MCF 10A (cell line): ENCODE results near the gene ACER3. TPM values are rescaled to one million over a fixed set of nuclear protein-coding genes. Genes with fewer than 3 reads are reported as not detected.
A peak's percentile ranks its signal among the peaks of the same experiment; 100 is the strongest.

Experiments used
- BruUV-seq: library from RNA; stranded (reverse); fragments of 400-500 nt; replicated peaks from 2 replicates; lab custom pipeline; 2021; lab: Mats Ljungman, UMichigan
- CTCF ChIA-PET: fragments of 300-600 bp; sonication (Branson Sonifier 250); formaldehyde crosslinking; extraction: SDS; loops from one replicate; lab custom pipeline; 2021; ENCODE audit warnings: antibody characterized with exemption, inconsistent platforms; lab: Yijun Ruan, JAX
- POLR2A ChIA-PET: fragments of 300-600, 350-650 bp; sonication (Branson Sonifier 250); formaldehyde crosslinking; extraction: SDS; loops from one replicate; lab custom pipeline; 2020; ENCODE audit warnings: antibody characterized with exemption, inconsistent platforms; lab: Yijun Ruan, JAX
- DNase-seq: peaks from one replicate; pipeline ENCODE4 v3.0.0-alpha.2; 2018; ENCODE audit not compliant: unreplicated experiment
- H3K27ac Mint-ChIP-seq: one replicate; pipeline ENCODE4 v1.8.0; 2022; ENCODE audit warnings: mild to moderate bottlenecking, low read depth, mixed read lengths; ENCODE audit not compliant: unreplicated experiment
- H3K27me3 Mint-ChIP-seq: one replicate; pipeline ENCODE4 v1.8.0; 2022; ENCODE audit warnings: mixed read lengths; ENCODE audit not compliant: insufficient read depth, unreplicated experiment
- H3K36me3 Mint-ChIP-seq: one replicate; pipeline ENCODE4 v1.8.0; 2022; ENCODE audit warnings: mild to moderate bottlenecking, moderate library complexity, mixed read lengths; ENCODE audit not compliant: insufficient read depth, unreplicated experiment
- H3K4me1 Mint-ChIP-seq: one replicate; pipeline ENCODE4 v1.8.0; 2022; ENCODE audit warnings: mixed read lengths; ENCODE audit not compliant: insufficient read depth, unreplicated experiment
- H3K4me3 Mint-ChIP-seq: one replicate; pipeline ENCODE4 v1.8.0; 2022; ENCODE audit warnings: mild to moderate bottlenecking, moderate library complexity, mixed read lengths; ENCODE audit not compliant: unreplicated experiment
- H3K9me3 Mint-ChIP-seq: one replicate; pipeline ENCODE4 v1.8.0; 2022; ENCODE audit warnings: mixed read lengths; ENCODE audit not compliant: unreplicated experiment
- intact Hi-C: fragments of 100-400 bp; cut with micrococcal nuclease; formaldehyde crosslinking; loops from 2 replicates; pipeline ENCODE4 v1.14.1; 2022
- total RNA-seq: library from RNA; stranded (reverse); gene quantifications from 2 replicates; pipeline ENCODE4 v1.2.3, GENCODE V29; 2022
- TF ChIP-seq, protein P1 (sequence below): fragments of 200-600 bp; IDR thresholded peaks from one replicate; pipeline ENCODE4 v1.8.0; 2022; ENCODE audit warnings: antibody characterized with exemption, mild to moderate bottlenecking; ENCODE audit not compliant: unreplicated experiment

The ACER3 gene
- total RNA-seq, 1 experiment from 2014 or later = 12.7 TPM

DNA sequence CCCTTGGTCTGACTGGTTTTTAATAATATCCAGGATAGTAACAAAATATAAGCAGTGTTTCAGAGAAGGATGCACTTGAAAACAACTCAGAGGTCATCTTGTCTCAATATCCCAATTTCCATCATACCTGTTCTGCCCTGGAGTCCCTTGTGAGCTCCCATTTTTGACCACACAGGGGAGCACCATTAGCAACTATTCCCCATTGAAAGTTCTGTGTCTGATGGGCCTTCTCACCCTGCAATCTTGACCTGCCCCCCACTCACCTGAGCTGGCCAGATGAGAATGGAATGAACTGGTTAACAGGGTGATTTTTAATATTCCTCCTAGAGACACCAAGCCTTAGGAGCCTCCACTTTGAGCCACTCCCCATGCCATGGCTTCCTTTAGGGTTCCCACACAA, 202.2 kb downstream of the ACER3 start:
- no peak overlapping the region for H3K27ac Mint-ChIP-seq
- ChIA-PET POLR2A (no interaction called here), CTCF (interaction anchor here (0.6 to 4.9 kb wide), 4 partner anchors 15 to 1340 kb away, joined by 3 to 37 read pairs (median 9); no protein-coding TSS in a partner anchor)
- intact Hi-C loops = no loop called here
- no peaks in the 10 kb centered on the region for H3K9me3 Mint-ChIP-seq
- peak; percentile 13 for DNase-seq
- TF ChIP-seq, protein P1, sequence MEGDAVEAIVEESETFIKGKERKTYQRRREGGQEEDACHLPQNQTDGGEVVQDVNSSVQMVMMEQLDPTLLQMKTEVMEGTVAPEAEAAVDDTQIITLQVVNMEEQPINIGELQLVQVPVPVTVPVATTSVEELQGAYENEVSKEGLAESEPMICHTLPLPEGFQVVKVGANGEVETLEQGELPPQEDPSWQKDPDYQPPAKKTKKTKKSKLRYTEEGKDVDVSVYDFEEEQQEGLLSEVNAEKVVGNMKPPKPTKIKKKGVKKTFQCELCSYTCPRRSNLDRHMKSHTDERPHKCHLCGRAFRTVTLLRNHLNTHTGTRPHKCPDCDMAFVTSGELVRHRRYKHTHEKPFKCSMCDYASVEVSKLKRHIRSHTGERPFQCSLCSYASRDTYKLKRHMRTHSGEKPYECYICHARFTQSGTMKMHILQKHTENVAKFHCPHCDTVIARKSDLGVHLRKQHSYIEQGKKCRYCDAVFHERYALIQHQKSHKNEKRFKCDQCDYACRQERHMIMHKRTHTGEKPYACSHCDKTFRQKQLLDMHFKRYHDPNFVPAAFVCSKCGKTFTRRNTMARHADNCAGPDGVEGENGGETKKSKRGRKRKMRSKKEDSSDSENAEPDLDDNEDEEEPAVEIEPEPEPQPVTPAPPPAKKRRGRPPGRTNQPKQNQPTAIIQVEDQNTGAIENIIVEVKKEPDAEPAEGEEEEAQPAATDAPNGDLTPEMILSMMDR = no peak
- no peaks in the 10 kb centered on the region for H3K36me3 Mint-ChIP-seq
- H3K4me3 Mint-ChIP-seq = no peak overlapping the region
- peaks cover 13% of the 10 kb centered on the region for H3K27me3 Mint-ChIP-seq
- BruUV-seq = no TSS peak
- no peaks in the 10 kb centered on the region for H3K4me1 Mint-ChIP-seq

DNA sequence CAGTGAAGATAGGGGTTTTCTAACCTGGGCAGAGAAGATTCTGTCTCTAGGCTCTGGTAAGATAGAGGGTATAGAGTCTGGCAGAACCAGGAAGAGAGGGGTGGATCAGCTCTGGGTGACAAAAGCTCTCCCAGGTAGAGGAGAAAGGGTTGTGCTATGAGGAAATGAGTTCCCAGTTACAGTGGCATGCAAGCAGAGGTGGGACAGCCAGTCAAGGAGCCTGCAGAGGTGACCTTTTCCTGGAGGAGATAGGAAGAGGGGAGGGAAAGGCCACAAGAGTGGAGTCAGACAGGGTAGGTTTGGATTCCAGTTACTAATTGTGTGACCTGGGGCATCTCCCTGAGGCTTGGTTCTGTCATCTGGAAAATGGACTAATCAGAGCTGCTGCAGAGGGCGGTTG, 202.7 kb downstream of the ACER3 start:
- no peak overlapping the region for H3K27ac Mint-ChIP-seq
- ChIA-PET CTCF (interaction anchor here (0.6 to 4.9 kb wide), 3 partner anchors 15 to 27 kb away, joined by 3 to 37 read pairs (median 15); no protein-coding TSS in a partner anchor), POLR2A (no interaction called here)
- H3K4me1 Mint-ChIP-seq = no peaks in the 10 kb centered on the region
- H3K36me3 Mint-ChIP-seq = no peaks in the 10 kb centered on the region
- TF ChIP-seq, protein P1 = no peak
- no peaks in the 10 kb centered on the region for H3K9me3 Mint-ChIP-seq
- intact Hi-C loops = no loop called here
- no peak for DNase-seq
- no TSS peak for BruUV-seq
- no peak overlapping the region for H3K4me3 Mint-ChIP-seq
- peaks cover 13% of the 10 kb centered on the region for H3K27me3 Mint-ChIP-seq

DNA sequence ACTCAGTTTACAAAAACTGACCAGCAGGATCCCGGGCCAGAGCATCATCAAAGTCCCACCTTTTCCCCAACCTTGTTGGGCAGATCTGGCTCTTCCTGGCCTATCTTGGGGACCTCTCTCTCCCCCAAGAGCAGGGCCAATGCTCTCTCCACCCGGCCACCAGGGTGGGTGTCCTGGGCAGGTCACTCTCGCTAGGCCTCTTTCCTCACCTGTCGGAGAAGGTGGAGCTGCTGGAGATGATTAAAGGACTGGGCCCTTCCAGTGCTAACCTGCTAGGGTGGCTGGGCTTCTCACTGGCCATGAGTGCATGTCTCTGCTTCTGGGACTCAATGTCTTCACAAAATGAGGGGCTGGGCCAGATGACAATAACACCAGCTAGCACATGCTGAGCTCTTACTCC, 203.1 kb downstream of the ACER3 start:
- ChIA-PET POLR2A (no interaction called here), CTCF (interaction anchor here (0.6 to 4.9 kb wide), 4 partner anchors 16 to 27 kb away, joined by 3 to 37 read pairs (median 12); no protein-coding TSS in a partner anchor)
- Mint-ChIP-seq H3K4me1 (no peaks in the 10 kb centered on the region), H3K36me3 (no peaks in the 10 kb centered on the region), H3K9me3 (no peaks in the 10 kb centered on the region), H3K27ac (no peak overlapping the region), H3K27me3 (peaks cover 9% of the 10 kb centered on the region), H3K4me3 (no peak overlapping the region)
- TF ChIP-seq, protein P1 = no peak
- BruUV-seq = no TSS peak
- no peak for DNase-seq
- intact Hi-C loops = no loop called here

DNA sequence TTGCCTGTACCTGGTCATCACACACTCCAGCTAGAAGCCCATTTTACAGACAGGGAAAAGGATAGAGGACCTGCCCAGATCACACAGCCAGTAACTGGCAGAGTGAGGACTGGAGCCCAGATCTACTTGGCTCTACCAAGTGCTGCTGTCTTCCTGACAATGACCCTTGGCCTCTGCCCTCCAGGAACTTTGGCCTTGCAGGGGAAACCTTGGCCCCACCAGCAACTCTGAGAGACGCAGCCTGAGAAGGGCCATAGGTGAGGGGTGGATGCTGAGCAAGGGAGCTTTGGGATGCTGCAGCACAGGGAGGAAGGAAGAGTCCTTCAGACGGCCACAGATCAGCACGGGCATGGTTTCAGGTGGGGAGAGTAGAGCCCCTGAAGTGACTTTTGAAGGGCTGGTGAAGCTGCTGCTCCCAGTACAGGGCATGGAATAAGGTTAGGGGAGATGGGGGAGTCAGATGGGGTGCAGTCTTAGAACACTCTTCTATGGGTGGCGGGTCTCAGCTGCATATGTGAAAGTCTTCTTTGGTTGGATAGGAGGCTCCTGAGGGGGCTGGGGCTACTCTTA, 204.0 kb downstream of the ACER3 start:
- TF ChIP-seq, protein P1 = no peak
- Mint-ChIP-seq H3K27me3 (no peaks in the 10 kb centered on the region), H3K27ac (no peak overlapping the region), H3K9me3 (no peaks in the 10 kb centered on the region), H3K4me1 (no peaks in the 10 kb centered on the region), H3K4me3 (no peak overlapping the region), H3K36me3 (no peaks in the 10 kb centered on the region)
- CTCF ChIA-PET = interaction anchor here (0.7 to 4.9 kb wide), 5 partner anchors 11 to 145 kb away, joined by 3 to 37 read pairs (median 4); no protein-coding TSS in a partner anchor
- DNase-seq = no peak
- POLR2A ChIA-PET = no interaction called here
- no TSS peak for BruUV-seq
- intact Hi-C loops = no loop called here
